HEK293 (cell line): ENCODE results near the gene POP7.

Experiments
- CTCF ChIP-seq: fragments of 450-650 bp; formaldehyde crosslinking; IDR thresholded peaks from 2 replicates; pipeline ENCODE4 v1.5.1; 2016; ENCODE audit warnings: missing biosample characterization, missing genetic modification characterization
- ZFP69B ChIP-seq: fragments of 450-650 bp; formaldehyde crosslinking; IDR thresholded peaks from 2 replicates; pipeline ENCODE4 v1.5.1; 2016; ENCODE audit warnings: missing biosample characterization, missing genetic modification characterization
- ZNF214 ChIP-seq: fragments of 450-650 bp; formaldehyde crosslinking; IDR thresholded peaks from 2 replicates; pipeline ENCODE4 v1.5.1; 2017; ENCODE audit warnings: missing biosample characterization, mild to moderate bottlenecking, missing genetic modification characterization, borderline replicate concordance
- ZNF488 ChIP-seq: fragments of 450-650 bp; formaldehyde crosslinking; IDR thresholded peaks from 2 replicates; pipeline ENCODE4 v1.5.1; 2016; ENCODE audit warnings: missing biosample characterization, missing genetic modification characterization

- TF ChIP-seq ZNF214 (tag by site-specific recombination) = no peak
- no peak for TF ChIP-seq CTCF (tag by site-specific recombination)
- no peak for TF ChIP-seq ZFP69B
- no peak for TF ChIP-seq ZNF488
Observed at GRCh38 chr7:100685631-100686145, 20.2 kb upstream of the POP7 start.
